Raji (cell line): Measurements from ENCODE around the gene OR10AG1.

ENCODE experiments used
- POLR2A ChIP-seq: IDR thresholded peaks from 2 replicates; pipeline ENCODE4 v1.6.1; 2011; ENCODE audit warnings: low read depth, low read length, control low read depth; ENCODE audit not compliant: insufficient read depth

The OR10AG1 gene, protein sequence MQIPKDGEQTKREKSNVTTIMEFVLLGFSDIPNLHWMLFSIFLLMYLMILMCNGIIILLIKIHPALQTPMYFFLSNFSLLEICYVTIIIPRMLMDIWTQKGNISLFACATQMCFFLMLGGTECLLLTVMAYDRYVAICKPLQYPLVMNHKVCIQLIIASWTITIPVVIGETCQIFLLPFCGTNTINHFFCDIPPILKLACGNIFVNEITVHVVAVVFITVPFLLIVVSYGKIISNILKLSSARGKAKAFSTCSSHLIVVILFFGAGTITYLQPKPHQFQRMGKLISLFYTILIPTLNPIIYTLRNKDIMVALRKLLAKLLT

DNA sequence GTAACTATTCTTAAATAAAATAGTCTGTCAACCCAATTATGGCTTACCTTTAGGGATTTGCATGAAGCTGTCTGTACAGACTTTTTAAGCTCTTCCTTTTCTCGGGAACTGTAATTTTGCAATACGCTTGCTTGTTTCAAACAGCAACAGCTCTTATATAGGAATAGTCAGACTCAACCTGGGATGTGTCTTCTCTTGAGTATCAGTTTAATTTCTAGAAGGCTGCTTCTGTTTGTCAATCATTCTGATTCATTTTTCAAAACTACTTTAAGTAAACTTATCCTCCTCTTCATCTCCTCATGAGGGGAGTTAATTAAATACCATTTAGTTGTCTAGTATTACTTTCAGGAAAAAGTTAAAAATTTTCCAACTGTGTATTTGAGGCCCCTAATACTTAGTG is at the start of gene OR10AG1:
Gene OR10AG1, minus strand, starts transcription at position 101 of the 400 bp plus-strand sequence. Its CDS starts 38 bp downstream, at position 63.
- TF ChIP-seq POLR2A, result no peak

DNA sequence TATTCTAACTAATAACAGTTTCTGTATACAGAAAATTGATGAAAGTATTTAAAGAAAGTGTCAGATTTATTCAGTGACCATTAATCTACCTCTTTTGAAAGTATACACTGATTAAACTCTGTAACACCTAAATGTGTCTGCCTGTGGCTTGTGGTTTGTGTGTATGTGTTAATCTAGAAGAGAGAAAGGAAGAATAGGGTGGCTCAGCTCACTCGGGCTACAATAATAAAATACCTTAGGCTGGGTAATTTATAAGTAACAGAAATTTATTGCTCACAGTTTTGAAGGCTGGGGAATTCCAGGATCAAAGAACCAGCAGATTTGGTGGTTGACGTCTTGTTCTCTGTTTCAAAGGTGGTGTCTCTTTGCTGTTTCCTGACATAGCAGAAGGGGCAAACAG is 44.1 kb upstream of the OR10AG1 start:
- TF ChIP-seq POLR2A, result no peak

DNA sequence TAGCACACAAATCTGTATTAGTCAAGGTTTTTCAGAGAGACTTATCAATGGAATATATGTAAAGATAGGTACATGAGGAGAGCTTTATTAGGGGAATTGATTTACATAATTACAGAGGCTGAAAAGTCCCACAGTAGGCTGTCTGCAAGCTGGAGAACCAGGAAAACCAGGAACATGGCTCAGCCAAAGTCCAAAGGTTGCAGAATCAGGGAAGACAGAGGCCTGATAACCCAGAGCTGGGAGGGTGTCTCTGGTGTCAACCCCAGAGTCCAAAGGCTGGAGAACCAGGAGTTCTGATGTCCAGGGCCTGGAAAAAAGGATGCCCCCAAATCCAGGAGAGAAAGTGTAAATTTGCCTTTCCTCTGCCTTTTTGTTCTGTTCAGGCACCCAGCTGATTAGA is 41.0 kb upstream of the OR10AG1 start:
- TF ChIP-seq POLR2A, result no peak

DNA sequence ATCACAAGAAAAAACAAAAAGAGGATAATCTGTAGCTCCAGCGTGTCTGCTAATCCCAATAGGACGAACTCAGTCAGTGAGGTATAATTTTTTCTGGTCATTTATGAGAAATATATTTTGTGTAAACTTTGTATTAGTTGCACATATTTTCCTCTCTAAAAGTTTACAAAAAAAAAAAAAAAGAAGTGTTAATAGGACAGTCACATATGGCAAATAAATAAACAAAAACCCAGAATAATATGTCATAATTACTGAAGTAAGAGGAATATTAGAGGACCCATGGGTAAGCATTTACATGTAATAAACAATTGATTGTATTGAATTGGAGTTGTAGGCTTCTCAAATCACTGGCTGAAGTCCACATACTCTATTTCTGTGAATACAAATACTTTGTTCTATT is 24.8 kb upstream of the OR10AG1 start, which contains the start of gene OR5F1:
Gene OR5F1, minus strand, starts transcription at position 101 of the 400 bp plus-strand sequence. Its CDS starts 0 bp downstream, at position 101.
- no peak for TF ChIP-seq POLR2A

DNA sequence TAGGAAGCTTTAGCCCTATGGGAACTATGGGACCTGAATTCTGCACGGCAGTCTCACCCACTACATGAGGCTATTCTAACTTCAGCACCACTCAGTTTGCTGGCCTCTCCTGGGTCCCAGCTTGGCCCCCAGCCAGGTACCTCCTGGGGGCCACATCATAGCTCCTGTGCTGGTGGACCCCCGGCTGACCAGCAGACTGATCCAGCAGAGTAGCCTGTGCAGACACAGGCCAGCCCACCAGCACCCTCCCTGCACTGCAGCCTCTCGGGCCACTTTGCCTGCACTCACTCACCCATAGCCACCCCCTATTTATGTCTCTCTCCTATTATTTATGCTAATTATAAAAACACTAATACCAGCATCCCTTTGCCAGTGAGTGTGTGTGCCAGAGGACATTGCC is 1.2 kb upstream of the OR10AG1 start:
- no peak for TF ChIP-seq POLR2A

DNA sequence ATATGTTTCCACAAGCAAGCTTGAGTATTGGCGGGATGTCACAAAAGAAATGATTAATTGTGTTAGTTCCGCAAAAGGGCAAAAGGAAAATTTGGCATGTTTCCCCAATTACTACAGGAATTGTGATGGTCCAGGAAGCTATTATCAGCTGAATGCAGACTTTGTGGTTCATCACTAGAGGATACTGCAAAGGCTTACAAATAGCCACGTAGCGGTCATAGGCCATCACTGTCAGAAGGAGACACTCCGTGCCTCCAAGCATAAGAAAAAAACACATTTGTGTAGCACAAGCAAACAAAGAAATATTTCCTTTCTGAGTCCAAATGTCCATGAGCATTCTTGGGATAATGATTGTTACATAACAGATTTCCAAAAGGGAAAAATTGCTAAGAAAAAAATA is 1.8 kb downstream of the OR10AG1 start:
- TF ChIP-seq POLR2A, result no peak

DNA sequence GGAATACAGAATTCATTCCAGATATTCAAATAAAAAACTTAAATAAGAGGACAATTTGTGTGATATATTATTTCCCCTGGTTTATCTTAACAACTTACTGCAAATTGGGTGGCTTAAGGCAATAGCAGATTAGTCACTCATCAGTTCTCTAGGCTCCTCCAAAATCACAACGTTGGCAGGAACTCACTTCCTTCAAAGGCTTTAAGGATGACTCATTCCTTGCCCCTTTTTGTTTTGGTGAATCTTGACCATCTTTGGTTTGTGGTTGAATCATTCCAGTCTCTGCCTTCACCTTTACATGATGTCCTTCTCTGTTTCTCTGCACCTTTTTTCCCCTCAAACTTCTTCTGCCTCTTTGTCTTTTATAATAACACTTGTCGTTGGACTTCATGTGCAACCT is 3.4 kb downstream of the OR10AG1 start:
- no peak for TF ChIP-seq POLR2A

DNA sequence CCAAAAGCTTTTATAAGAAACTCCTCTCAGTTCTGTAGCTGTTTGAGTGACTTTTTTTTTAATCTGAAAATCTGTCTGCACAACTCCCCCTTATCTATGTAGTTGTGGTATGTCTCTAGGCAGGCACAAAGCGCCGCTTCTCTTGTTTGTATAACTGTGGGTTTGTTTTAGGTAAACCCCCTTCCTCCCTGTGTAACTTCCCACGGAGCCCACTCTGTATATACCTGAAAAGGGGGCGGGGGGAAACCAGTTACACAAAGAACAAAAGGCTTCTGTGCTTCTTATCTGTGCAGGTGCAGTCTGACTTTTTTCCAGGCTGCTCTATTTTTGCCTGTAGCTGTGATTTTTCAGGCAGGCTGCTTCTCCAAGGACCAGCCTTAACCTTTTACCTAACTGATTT is 13.2 kb downstream of the OR10AG1 start:
- no peak for TF ChIP-seq POLR2A

DNA sequence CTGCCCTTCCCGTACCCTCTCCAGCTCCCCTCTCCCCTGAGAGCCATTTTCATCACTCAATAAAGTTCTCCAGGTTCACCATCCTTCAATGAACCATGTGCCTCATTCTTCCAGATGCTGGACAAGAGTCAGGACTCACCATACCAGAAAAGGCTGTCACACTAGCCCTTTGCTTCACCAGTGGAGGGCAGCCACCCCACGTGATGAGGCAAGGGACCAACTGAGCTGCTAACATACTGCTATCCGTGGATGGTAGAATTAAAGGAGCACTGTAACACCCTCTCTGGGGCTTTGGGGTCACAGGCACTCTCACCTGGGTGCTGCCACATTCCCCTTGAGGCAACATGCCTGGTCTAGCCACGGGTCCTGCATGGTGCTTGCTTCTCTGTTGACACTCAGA is 20.4 kb downstream of the OR10AG1 start:
- no peak for TF ChIP-seq POLR2A

DNA sequence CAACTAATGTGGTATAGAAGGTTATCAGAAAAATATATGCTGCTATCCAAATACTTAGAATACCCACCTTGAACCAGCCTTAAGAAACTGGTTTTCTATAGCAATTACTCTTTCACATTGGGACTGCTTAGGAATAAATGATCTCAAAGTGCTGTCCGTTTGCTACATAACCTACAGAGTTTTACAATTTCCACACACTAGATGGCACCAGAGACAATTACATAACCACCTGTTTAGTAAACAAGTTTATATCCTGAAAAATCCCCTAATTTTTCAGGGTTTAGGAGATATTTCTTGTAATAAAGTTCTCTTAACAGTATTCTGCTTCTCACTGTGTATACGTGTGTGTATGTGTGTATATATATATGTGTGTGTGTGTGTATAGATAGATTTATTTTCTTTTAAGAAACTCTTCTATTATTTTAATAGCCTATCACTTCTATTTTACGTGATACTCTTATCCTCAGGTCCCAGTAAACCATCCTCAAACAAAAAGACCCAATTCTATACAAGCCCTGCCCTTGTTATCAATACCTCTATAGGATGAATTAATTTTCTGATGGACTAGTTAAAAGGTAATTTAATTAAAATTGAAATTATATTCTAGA is 26.9 kb downstream of the OR10AG1 start:
- no peak for TF ChIP-seq POLR2A

DNA sequence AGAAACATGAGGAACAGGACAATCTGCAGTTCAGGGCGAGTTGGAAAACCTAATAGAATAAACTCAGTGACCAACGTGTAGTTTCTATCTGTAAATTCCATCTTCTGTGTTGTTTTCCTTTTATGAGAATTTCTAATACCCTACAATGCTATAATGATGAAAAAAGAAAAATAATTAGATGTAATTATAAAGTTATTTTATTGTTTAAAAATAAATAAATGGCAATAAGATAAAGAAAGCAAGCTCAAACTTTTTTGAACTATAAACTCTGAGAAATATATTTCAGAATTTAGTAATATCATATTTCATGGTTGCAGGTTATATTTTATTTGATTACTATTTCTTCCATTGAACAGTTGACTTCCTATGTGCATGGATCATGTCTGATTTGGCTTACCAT is 33.4 kb downstream of the OR10AG1 start, which contains the start of gene OR5I1:
Gene OR5I1, minus strand, starts transcription at position 101 of the 400 bp plus-strand sequence. Its CDS starts 0 bp downstream, at position 101.
- no peak for TF ChIP-seq POLR2A

DNA sequence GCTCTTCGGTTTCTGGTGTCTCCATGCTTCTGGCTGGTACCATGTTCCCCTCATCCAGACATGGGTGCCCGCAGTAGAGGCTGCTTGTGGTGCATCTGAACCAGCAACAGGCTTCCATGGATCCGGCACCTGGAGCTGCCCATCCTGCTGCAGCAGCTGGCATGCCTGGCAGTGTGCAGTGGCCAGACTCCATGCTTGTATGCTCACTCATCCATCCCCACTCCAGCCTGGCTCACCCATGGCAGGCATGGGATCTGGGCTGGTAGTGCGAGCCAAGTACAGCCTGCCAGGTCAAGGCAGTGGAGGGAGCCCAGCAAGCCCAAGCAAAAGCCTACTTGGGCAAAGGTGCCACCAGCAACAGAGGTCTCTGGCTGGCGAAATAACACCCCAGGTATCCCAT is 49.2 kb downstream of the OR10AG1 start:
- no peak for TF ChIP-seq POLR2A
